Measurements from ENCODE around the gene TRIM45. TPM values are rescaled to one million over a fixed set of nuclear protein-coding genes. Genes with fewer than 3 reads are reported as not detected.

TRIM45 gene
- total RNA-seq, 3 donors from 2014 or later (not counting 1 experiment from before 2014, with no cell fraction given), result 0.33 to 1.2 (median 0.77) TPM

DNA sequence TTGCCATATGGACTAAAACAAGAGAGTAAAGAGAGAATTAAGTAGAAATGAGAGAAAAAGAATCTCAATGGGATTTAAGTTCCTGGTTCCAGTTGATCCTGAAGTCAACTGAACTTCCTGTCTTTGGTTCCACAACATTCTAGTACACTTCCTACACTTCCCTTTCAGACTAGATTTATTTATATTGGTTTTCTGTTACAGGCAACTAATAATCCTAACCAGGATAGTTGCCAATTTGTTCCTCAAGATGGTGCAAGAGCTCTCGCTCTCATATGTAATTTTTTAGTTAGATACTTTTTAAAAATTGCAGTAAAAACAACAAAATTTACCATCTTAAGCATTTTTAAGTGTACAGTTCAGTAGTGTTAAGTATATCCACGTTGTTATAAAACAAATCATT lies 28.8 kb upstream of the TRIM45 start:
- no peak overlapping the region for H3K27ac ChIP-seq (ENCODE audit: low read length)
- ATAC-seq (no peak), DNase-seq (no peak)
- no peaks in the 10 kb centered on the region for H3K36me3 ChIP-seq (ENCODE audit: control insufficient read depth, insufficient read depth, low read length)
- whole genome bisulfite sequencing (ENCODE audit: insufficient coverage), result 57% methylated on average over 1 of the region's 2 CpGs
- H3K27me3 Mint-ChIP-seq (ENCODE audit: low read depth in 2 of 2), result peaks cover 8 to 11% of the 10 kb centered on the region in 2 donors
- no peaks in the 10 kb centered on the region for H3K4me1 ChIP-seq (ENCODE audit: control insufficient read depth, insufficient read depth, low read length)
- no peaks in the 10 kb centered on the region for H3K4me1 Mint-ChIP-seq
- no peaks in the 10 kb centered on the region for H3K9me3 Mint-ChIP-seq
- H3K27ac Mint-ChIP-seq, result no peak overlapping the region
- H3K4me3 Mint-ChIP-seq, result no peak overlapping the region
- no peaks in the 10 kb centered on the region for H3K9me3 ChIP-seq (ENCODE audit: control insufficient read depth, insufficient read depth, low read length)
- H3K4me3 ChIP-seq (ENCODE audit: low read length), result no peak overlapping the region
- intact Hi-C loops (cut with micrococcal nuclease), result no loop called here
- H3K36me3 Mint-ChIP-seq, result no peaks in the 10 kb centered on the region
- H3K27me3 ChIP-seq (ENCODE audit: control insufficient read depth, insufficient read depth, low read length), result no peaks in the 10 kb centered on the region
- TF ChIP-seq, protein P1, sequence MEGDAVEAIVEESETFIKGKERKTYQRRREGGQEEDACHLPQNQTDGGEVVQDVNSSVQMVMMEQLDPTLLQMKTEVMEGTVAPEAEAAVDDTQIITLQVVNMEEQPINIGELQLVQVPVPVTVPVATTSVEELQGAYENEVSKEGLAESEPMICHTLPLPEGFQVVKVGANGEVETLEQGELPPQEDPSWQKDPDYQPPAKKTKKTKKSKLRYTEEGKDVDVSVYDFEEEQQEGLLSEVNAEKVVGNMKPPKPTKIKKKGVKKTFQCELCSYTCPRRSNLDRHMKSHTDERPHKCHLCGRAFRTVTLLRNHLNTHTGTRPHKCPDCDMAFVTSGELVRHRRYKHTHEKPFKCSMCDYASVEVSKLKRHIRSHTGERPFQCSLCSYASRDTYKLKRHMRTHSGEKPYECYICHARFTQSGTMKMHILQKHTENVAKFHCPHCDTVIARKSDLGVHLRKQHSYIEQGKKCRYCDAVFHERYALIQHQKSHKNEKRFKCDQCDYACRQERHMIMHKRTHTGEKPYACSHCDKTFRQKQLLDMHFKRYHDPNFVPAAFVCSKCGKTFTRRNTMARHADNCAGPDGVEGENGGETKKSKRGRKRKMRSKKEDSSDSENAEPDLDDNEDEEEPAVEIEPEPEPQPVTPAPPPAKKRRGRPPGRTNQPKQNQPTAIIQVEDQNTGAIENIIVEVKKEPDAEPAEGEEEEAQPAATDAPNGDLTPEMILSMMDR (IDR thresholded peaks at IDR 0.05), result no peak

DNA sequence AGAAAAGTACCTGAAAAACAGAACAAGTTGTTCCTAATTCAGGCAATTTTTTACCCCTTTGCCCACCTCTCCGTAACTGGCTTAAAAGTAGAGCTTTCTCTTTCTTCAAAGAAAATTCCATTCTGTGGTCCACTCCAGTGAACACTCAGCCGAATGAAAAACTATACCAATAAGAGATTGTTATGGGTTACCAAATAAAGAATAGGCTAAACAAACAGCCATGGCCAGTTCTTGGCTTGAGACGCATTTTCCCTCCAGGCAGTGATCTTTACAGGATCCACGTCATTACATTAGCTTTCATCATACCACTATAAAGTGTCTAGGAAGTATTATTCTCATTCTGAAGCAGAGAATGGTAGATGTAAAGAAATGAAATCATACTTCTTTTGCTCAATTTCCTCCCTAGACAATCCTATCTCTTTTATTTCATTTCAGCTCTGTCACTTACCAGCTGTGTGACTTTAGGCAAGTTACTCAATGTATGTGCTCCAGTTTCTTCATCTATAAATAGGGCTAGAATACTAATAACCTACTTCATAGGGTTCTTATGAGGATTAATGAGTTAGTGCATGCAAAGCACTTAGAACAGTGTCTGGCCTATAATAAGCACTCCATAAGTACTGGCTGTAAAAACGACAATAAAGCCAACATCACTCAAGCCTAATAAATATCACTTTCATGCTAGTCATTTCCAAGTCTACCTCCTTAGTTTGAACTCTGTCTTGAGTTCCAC lies 26.5 kb upstream of the TRIM45 start:
- DNase-seq, result no peak
- Histone ChIP-seq H3K36me3 (ENCODE audit: control insufficient read depth, insufficient read depth, low read length) (no peaks in the 10 kb centered on the region), H3K27ac (ENCODE audit: low read length) (no peak overlapping the region), H3K27me3 (ENCODE audit: control insufficient read depth, insufficient read depth, low read length) (no peaks in the 10 kb centered on the region), H3K9me3 (ENCODE audit: control insufficient read depth, insufficient read depth, low read length) (no peaks in the 10 kb centered on the region), H3K4me3 (ENCODE audit: low read length) (no peak overlapping the region), H3K4me1 (ENCODE audit: control insufficient read depth, insufficient read depth, low read length) (no peaks in the 10 kb centered on the region)
- Mint-ChIP-seq H3K36me3 (no peaks in the 10 kb centered on the region), H3K4me1 (no peaks in the 10 kb centered on the region), H3K27ac (no peak overlapping the region), H3K9me3 (no peaks in the 10 kb centered on the region), H3K27me3 (ENCODE audit: low read depth in 2 of 2) (peaks cover 8 to 11% of the 10 kb centered on the region in 2 donors), H3K4me3 (no peak overlapping the region)
- WGBS (ENCODE audit: insufficient coverage), result 100% methylated on average over 1 of the region's 5 CpGs
- intact Hi-C loops (cut with micrococcal nuclease), result no loop called here
- ATAC-seq, result no peak
- TF ChIP-seq, protein P1 (IDR thresholded peaks at IDR 0.05), result no peak

DNA sequence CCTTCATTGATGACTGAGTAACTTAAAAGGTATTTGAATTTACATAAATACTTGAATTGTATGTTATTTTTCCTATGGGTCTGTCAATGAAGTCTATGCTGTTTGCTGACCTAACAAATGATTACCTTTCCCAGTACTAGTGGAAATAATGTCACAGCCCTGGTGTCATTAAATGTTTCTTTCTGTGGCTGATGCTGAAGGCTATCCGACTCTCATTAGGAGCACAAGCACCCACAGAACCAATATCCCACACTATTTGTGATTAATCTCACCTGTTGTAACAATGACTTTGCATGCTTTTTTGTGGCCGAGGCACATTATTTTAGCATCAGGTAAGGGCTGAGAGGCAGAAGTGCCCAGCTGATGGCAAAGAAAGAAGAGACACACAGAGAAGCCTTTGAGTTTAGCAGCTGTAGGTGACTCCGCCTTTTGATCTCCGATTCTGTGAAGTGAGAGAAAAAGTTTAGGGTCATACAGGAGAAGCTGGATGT lies 25.8 kb upstream of the TRIM45 start:
- Mint-ChIP-seq H3K36me3 (no peaks in the 10 kb centered on the region), H3K27ac (no peak overlapping the region), H3K4me1 (no peaks in the 10 kb centered on the region), H3K9me3 (no peaks in the 10 kb centered on the region), H3K27me3 (ENCODE audit: low read depth in 2 of 2) (peaks cover 8 to 11% of the 10 kb centered on the region in 2 donors), H3K4me3 (no peak overlapping the region)
- H3K4me3 ChIP-seq (ENCODE audit: low read length), result no peak overlapping the region
- no peaks in the 10 kb centered on the region for H3K9me3 ChIP-seq (ENCODE audit: control insufficient read depth, insufficient read depth, low read length)
- no peaks in the 10 kb centered on the region for H3K4me1 ChIP-seq (ENCODE audit: control insufficient read depth, insufficient read depth, low read length)
- 70% methylated on average over 4 of the region's 4 CpGs for WGBS (ENCODE audit: insufficient coverage)
- DNase-seq (no peak), ATAC-seq (no peak)
- TF ChIP-seq, protein P1 (IDR thresholded peaks at IDR 0.05), result no peak
- H3K27ac ChIP-seq (ENCODE audit: low read length), result no peak overlapping the region
- intact Hi-C loops (cut with micrococcal nuclease), result no loop called here
- H3K36me3 ChIP-seq (ENCODE audit: control insufficient read depth, insufficient read depth, low read length), result no peaks in the 10 kb centered on the region
- H3K27me3 ChIP-seq (ENCODE audit: control insufficient read depth, insufficient read depth, low read length), result no peaks in the 10 kb centered on the region

Measured in natural killer cell (primary cell).